Raji (cell line): ENCODE measurements around the gene CD320.

ENCODE experiments used
- POLR2A ChIP-seq: IDR thresholded peaks from 2 replicates; pipeline ENCODE4 v1.6.1; 2011; ENCODE audit warnings: low read depth, low read length, control low read depth; ENCODE audit not compliant: insufficient read depth

Gene CD320

DNA sequence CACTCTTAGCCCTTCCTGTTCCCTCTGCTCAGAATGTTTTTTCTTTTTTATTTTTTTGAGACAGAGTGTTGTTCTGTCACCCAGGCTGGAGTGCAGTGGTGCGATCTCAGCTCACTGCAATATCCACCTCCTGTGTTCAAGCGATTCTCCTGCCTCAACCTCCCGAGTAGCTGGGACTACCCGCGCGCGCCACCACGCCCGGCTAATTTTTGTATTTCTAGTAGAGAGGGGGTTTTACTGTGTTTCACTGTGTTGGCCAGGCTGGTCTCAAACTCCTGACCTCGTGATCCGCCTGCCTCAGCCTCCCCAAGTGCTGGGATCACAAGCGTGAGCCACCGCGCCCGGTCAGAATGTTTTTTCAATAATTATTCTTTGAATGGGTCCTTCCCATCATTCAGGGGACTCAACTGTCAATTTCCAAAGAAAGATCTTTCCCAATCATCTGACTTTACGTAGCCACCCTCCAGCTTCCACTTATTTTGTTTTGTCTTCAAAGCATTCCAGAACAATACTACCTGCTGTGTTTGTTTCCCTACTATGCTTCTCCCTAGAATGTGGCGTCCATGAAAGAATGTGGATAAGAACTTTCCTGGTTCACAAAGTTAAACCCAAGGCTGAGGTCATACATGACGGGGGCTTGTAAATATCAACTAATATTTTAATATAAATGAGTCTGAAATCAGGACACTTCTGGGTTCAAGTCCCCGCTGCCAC, 11.8 kb upstream of the CD320 start:
- no peak for TF ChIP-seq POLR2A

- no peak for TF ChIP-seq POLR2A
Observed at GRCh38 chr19:8316351-8317125, 8.4 kb upstream of the CD320 start.

DNA sequence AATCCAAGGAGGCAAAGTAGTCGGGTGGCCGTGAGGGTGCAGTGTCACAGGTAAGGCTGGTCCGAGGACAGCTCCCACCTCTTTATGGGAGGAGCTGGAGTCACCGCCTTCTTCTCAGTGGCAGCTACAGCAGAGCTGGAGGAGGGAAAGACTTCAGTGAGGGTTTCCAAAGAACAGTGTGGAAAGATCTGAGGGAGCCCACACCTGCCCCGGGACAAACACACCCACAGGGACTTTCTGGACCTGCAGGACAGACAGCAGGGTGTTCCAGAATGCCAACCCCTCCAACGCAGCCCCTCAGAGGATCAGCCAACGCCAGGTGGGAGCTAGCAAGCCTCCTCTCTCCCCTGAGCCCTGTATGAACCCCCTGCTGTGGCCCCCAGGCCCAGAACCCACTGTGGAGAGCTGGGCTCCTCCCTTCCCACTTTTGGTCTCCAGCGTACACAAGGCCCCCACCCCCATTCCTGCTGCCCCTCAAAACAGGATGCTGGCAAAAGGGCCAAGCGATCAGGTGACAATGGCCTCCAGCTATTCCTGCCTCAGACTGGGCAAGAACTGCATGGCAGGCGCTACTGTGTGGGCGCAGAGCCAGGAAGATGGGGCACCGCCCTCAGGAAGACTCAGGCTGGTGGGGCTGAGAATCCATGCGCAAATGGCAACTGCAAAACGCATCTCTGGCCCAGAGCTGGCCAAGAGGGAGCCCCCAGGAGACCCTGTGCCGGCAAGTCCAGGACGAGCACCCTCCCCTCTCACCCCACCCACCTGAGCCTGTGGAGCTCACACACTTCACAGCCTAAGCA, 3.5 kb upstream of the CD320 start:
- TF ChIP-seq POLR2A, result no peak

- TF ChIP-seq POLR2A, result no peak
Observed at GRCh38 chr19:8310342-8311055, 2.3 kb upstream of the CD320 start.

GRCh38 chr19:8308891-8309291, 733 bp upstream of the CD320 start:
- TF ChIP-seq POLR2A, result no peak

DNA sequence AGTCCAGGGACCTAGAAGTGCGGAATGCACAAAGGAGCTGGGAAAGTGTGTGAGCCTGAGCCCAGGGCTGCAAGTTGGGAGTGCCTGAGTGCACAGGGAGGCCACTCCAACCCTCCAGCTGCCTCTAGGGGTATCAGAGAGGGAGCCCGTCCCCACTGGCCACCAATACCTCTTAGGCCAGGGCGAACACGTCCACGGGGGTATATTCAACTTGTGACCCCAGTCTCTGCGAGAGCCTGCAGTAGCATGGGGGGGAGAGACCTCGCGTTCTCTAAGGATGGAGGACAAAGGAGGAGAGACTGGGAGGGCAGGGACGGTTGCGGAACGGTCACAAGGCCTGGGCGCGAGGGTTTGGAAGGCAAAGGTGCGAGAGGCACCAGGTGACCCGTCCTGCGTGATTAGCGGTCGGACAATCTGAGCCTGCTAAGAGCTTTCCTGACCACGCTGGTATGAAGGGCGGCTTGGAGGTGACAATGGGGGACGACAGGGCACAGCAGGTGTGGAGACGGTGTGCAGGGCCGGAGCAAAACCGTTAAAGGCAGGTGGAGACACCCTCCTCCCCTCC, 676 bp downstream of the CD320 start:
- TF ChIP-seq POLR2A, result no peak

DNA sequence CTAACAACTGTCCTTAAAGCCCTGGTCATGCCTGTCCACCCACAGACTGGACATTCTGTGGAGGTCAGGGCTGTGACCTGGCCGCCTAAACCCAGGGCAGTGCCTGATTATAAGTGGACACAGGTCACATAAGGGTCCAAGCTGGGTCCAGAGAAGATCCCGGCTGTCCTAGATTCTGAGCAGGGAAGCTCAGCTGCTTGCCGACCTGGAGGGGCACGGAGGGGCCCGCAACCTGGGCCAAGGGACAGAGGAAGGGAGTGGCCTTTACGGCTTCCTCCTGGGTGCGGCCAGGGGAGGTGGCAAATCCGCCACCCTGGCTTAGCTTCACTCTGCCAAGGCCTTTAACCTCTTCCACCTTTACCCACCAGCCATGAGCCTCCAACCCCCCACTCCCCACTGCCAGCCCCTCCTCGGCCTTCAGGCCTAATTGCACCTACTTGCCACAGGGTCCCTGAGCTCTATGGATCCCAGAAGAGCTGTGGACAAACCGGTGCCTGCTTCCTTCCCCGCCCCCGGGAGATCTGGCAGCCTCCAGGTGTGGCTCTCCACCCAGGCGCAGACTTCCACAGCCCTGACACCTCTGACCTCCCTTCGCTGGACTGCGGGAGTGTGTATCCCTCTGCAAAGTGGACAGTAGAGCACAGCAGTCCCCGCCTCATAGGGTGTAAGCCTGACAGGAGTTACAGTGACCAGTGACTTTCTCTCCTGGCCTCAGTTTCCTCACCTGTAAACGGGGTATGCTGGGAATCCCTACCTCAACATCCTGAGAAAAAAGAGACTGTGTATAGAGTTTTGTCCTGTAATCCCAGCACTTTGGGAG, 1.7 kb downstream of the CD320 start:
- TF ChIP-seq POLR2A, result no peak

DNA sequence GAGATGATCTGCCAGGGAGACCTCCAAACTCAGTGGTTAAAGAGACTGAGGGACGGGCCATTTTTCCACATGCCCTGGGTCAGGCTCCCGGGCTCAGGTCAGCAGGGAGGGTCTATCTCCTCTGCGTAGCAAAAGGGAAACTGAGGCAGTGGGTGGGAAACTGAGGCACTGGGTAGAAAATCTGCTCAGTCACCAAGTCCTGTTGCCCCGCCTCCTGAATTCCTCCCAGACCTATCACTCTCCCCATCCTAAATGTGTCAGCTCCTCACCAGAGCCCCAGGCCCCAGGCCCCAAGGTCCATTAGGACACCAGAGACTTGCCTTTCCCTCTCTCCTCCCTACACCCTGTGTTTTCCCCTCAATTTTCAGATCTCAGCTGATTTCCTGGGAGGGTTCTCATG, 2.4 kb downstream of the CD320 start:
- TF ChIP-seq POLR2A, result no peak

DNA sequence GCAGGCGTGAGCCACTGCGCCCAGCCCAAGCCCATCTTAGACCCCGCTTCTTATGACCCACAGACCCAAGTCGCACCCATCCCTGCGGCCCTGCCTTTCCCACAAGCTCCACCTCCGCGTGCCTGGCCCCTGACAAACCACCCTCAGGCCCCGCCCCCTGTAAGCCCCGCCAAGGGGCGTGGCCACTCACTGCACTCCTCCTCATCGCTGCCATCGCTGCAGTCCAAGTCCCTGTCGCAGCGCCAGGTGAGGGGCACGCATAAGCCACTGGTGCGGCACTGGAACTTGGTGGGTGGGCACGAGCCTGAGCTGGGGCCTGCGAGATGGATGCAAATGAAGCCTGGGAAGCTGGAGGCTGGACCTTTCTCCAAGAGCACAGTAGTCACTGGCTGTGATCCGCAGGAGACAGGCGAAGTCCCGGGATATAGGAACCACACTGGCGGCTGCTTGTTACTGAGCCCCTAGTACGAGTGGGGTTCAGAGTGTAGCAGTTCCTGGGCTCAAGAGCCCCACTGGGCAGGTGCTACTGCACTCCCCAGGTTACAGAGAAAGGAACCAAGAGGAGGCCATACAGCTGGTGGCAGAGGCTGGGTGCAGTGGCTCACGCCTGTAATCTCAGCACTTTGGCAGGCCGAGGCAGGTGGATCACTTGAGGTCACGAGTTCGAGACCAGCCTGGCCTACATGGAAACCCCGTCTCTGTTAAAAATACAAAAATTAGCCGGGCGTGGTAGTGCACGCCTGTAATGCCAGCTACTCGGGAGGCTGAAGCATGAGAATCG, 3.1 kb downstream of the CD320 start:
- no peak for TF ChIP-seq POLR2A

DNA sequence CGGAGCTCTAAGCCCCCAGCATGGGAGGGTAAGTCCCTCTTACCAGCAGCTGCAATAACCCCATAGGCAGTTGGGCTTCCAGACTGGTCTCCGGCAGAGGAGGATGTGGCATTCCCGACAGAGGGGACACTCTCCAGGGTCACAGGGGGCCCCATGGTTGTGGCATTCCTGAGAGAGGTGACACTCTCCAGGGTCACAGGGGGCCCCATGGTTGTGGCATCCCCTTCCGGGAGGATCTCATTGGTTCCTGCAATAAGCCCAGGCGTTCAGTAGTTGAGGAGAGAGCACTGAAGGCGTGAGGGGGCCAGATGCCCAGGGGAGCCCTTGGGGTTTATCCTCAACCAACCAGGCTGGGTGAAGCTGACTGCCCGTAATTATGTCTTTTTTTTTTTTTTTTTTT, 5.4 kb downstream of the CD320 start:
- TF ChIP-seq POLR2A, result no peak

GRCh38 chr19:8302357-8302691, 5.8 kb downstream of the CD320 start:
- no peak for TF ChIP-seq POLR2A

DNA sequence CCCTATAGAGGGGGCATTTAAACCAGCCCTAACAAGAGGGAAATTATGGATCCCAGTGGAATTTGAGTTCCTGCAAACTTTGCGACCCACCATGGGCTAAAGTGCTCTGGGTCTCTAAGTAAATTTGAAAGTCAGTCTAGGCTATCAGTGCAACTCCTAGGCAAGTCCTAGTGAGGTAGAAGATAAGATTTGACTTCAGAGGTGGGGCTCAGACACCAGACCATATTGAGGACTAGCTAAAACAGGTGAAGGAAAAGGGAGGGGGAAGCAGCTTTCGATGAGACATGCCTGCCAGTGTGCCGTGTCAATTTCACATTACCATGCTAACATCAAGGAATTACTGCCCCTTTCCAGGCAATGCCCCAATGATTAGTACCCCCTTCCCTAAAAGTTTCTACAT, 38.4 kb downstream of the CD320 start:
- TF ChIP-seq POLR2A, result no peak

DNA sequence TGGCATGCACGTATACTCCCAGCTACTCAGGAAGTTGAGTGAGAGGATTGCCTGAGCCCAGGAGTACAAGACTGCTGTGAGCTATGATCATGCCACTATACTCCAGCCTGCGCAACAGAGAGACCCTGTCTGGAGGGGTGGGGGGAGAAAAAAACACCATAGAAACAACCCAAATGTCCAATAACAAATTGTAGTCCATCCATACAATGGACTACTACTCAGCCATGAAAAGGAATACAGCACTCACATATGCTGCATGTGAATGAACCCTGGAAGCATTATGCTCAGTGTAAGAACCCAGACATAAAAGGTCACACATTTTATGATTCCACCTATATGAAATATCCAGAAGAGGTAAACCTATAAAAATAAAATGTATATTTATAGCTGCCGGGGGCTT, 42.3 kb downstream of the CD320 start:
- no peak for TF ChIP-seq POLR2A
